Neutrophil (primary cell): ENCODE results near the gene RASSF1.
"Not testable (repeated sequence)": the region's sequence is repeated elsewhere in the genome, so short reads cannot be mapped to it uniquely, and the experiment has no call there.

ENCODE experiments used
- H3K27ac ChIP-seq: fragments of 200-600 bp; sonication (generic); 2 replicates; pipeline ENCODE4 v1.5.1; 2016; ENCODE audit warnings: mild to moderate bottlenecking, moderate library complexity
- H3K27me3 ChIP-seq: fragments of 200-600 bp; sonication (generic); 2 replicates; pipeline ENCODE4 v1.6.0; 2016; ENCODE audit warnings: mild to moderate bottlenecking
- H3K36me3 ChIP-seq: fragments of 200-600 bp; sonication (generic); 2 replicates; pipeline ENCODE4 v1.5.1; 2017
- H3K4me1 ChIP-seq, 2 experiments: fragments of 200-600 bp in 1 of 2; sonication (generic) in 1 of 2; 1 replicate in 1 of 2; 2 replicates in 1 of 2; pipeline versions ENCODE4 v1.5.1 to v1.6.1; 2013 to 2016; ENCODE audit warnings: low read depth in 1 of 2, low read length in 1 of 2, mild to moderate bottlenecking in 1 of 2, moderate library complexity in 1 of 2; ENCODE audit not compliant: control insufficient read depth in 1 of 2, insufficient read depth in 1 of 2
- H3K4me3 ChIP-seq, 2 experiments: fragments of 200-600 bp in 1 of 2; sonication (generic) in 1 of 2; 1 replicate in 1 of 2; 2 replicates in 1 of 2; pipeline ENCODE4 v1.5.1; 2013 to 2016; ENCODE audit warnings: low read depth in 1 of 2, low read length in 1 of 2, mild to moderate bottlenecking in 1 of 2, moderate library complexity in 1 of 2
- H3K9me3 ChIP-seq: fragments of 200-600 bp; sonication (generic); 2 replicates; pipeline ENCODE4 v1.5.1; 2016
- TF ChIP-seq, protein P1 (sequence below): fragments of 200-600 bp; sonication (generic); IDR thresholded peaks from 2 replicates; pipeline ENCODE4 v1.5.1; 2016; ENCODE audit warnings: antibody characterized with exemption

RASSF1 gene

DNA sequence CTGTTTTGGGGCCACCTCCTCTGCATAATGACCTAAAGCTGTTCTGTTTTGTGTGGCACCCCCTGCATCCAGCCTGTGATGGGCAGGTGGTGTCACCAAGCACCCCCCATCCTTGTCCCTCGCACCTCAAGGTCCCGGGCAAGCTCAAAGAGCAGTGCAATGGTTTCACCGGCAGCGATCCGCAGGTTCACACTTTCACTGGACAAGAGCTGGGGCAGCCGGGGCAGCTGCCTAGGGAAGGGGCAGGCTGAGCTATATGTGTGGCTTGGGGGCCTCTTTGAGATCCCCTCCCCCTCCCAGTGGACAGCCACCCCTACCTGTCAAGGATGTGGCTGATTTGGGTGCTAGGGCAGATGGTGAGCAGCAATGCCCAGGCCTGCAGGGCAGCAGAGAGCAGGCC lies 51.5 kb downstream of the RASSF1 start:
- H3K4me1 ChIP-seq = peaks cover 15 to 19% of the 10 kb centered on the region in 2 experiments
- H3K27ac ChIP-seq = no peak overlapping the region
- H3K9me3 ChIP-seq = no peaks in the 10 kb centered on the region
- no peak overlapping the region for H3K4me3 ChIP-seq
- H3K36me3 ChIP-seq = peaks cover 12% of the 10 kb centered on the region
- TF ChIP-seq, protein P1, sequence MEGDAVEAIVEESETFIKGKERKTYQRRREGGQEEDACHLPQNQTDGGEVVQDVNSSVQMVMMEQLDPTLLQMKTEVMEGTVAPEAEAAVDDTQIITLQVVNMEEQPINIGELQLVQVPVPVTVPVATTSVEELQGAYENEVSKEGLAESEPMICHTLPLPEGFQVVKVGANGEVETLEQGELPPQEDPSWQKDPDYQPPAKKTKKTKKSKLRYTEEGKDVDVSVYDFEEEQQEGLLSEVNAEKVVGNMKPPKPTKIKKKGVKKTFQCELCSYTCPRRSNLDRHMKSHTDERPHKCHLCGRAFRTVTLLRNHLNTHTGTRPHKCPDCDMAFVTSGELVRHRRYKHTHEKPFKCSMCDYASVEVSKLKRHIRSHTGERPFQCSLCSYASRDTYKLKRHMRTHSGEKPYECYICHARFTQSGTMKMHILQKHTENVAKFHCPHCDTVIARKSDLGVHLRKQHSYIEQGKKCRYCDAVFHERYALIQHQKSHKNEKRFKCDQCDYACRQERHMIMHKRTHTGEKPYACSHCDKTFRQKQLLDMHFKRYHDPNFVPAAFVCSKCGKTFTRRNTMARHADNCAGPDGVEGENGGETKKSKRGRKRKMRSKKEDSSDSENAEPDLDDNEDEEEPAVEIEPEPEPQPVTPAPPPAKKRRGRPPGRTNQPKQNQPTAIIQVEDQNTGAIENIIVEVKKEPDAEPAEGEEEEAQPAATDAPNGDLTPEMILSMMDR = no peak
- H3K27me3 ChIP-seq = no peaks in the 10 kb centered on the region

DNA sequence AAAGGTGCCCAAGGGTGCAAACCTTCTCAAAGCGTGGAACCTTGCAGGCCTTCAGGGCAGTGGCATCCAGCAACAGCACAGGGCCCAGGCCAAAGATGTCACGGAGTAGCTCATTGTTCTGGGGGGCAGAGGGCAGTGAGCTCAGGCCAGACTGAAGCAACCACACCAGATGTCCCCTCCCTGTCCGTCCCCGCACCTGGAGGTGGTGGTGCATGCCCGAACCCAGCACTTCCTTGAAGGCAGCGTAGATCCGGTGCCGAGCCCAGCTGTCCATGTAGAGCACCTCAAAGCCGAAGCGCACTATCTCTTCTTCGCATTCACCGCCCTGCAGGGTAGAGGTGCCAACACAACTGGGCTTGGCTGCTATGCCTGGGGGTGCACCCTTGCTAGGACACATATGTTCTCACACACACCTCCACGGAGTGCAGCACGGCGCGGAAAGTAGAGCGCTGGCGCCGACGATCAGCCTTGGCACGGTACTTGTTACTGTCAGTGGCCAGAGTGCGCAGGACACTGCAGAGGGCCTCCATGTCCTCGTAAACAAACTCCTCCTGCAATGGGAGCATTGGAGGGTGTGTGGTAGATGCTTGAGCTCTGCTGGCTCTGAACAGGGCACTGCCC lies 52.1 kb downstream of the RASSF1 start:
- TF ChIP-seq, protein P1 = no peak
- Histone ChIP-seq H3K27ac (no peak overlapping the region), H3K27me3 (no peaks in the 10 kb centered on the region), H3K9me3 (no peaks in the 10 kb centered on the region), H3K4me1 (peaks cover 15 to 19% of the 10 kb centered on the region in 2 experiments), H3K36me3 (peaks cover 12% of the 10 kb centered on the region), H3K4me3 (no peak overlapping the region)

DNA sequence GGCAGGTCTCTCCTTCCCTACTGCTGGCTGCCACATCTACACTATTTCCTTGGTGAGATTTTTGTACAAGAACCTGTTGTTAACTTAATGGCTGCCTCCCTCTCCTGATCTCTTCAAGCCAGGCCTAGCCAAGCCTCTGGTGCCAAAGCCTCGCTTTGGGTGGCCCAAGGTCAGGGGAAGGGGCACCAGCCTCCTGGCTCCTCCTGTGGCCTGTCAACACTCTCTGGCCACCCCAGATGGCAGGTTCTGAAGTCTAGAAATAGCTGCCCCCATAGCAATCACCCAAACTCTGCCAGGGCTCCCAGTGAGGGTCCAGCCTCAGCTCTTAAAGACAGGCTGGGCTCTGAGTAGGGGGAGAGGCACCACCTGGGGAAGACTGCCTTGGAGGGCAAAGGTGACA lies 53.4 kb downstream of the RASSF1 start:
- Histone ChIP-seq H3K9me3 (no peaks in the 10 kb centered on the region), H3K27me3 (no peaks in the 10 kb centered on the region), H3K4me3 (no peak overlapping the region), H3K27ac (no peak overlapping the region), H3K4me1 (peaks cover 10 to 11% of the 10 kb centered on the region in 2 experiments), H3K36me3 (peaks cover 12% of the 10 kb centered on the region)
- TF ChIP-seq, protein P1 = no peak

DNA sequence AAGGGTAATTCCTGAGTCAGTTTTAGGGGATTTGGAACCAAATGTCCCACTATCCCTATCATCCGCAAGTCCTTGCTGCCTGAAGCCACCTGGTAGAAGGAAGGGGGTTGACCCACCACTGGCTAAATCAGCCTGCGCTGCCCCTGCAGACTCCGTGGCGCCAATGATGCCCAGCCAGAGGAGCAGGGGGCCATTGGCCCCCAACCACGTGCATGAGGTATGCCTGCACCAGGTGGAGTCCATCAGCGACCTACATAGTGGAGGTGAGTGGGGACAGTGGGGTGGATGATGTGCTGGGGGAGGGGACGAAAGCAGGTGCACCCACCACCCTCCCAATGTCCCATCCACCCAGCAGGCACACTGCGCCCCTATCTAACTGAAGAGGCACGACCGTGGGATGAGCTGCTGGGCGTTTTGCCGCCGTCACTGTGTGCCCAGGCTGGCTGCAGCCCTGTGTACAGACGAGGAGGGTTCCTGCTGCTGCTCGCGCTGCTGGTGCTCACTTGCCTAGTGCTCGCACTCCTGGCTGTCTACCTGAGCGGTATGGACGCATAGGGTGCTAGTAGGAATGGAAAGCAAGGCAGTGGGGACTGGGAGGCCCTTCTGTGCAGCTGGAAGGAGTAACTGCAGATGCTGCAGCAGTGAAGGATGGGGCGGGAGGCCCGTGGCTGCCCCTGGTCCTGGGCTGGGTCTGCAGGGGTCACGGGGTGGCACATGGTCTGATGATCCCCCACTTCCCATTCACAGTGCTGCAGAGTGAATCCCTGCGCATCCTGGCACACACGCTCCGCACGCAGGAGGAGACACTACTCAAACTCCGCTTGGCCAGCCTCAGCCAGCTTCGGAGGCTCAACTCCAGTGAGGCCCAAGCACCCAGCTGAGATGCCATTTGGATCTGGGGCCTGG lies 54.1 kb downstream of the RASSF1 start:
- no peak overlapping the region for H3K27ac ChIP-seq
- H3K4me1 ChIP-seq = peaks cover 4% of the 10 kb centered on the region in 2 experiments
- H3K27me3 ChIP-seq = no peaks in the 10 kb centered on the region
- peaks cover 12% of the 10 kb centered on the region for H3K36me3 ChIP-seq
- TF ChIP-seq, protein P1 = no peak
- no peak overlapping the region for H3K4me3 ChIP-seq
- no peaks in the 10 kb centered on the region for H3K9me3 ChIP-seq

DNA sequence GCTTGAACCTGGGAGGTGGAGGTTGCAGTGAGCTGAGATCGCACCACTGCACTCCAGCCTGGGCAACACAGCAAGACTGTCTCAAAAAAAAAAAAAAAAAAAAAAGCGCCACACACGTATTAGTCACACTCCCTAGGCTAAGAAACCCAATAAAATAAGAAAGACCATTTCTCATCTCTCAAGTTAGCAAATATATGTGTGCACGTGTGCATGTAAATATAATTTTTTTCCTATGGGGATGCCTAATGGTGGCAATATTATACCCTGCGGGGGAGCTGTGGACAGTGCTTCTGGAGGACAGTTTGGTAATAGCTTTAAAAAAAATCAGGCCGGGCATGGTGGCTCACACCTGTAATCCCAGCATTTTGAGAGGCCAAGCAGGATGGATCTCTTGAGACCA lies 56.5 kb downstream of the RASSF1 start:
- not testable (repeated sequence) for H3K27me3 ChIP-seq, H3K4me3 ChIP-seq, H3K9me3 ChIP-seq, H3K27ac ChIP-seq, H3K4me1 ChIP-seq
- H3K36me3 ChIP-seq = peaks cover 12% of the 10 kb centered on the region
